HG02943 (cell line): Measurements from ENCODE around the gene TSC22D3.
"Not testable (repeated sequence)": the region's sequence is repeated elsewhere in the genome, so short reads cannot be mapped to it uniquely, and the experiment has no call there.

Experiments
- ATAC-seq: cut with Tn5 transposase; IDR thresholded peaks from one replicate; pipeline ENCODE4 v1.9.1; 2021; ENCODE audit warnings: mild to moderate bottlenecking, low read depth, moderate library complexity; ENCODE audit not compliant: unreplicated experiment

Gene TSC22D3

DNA sequence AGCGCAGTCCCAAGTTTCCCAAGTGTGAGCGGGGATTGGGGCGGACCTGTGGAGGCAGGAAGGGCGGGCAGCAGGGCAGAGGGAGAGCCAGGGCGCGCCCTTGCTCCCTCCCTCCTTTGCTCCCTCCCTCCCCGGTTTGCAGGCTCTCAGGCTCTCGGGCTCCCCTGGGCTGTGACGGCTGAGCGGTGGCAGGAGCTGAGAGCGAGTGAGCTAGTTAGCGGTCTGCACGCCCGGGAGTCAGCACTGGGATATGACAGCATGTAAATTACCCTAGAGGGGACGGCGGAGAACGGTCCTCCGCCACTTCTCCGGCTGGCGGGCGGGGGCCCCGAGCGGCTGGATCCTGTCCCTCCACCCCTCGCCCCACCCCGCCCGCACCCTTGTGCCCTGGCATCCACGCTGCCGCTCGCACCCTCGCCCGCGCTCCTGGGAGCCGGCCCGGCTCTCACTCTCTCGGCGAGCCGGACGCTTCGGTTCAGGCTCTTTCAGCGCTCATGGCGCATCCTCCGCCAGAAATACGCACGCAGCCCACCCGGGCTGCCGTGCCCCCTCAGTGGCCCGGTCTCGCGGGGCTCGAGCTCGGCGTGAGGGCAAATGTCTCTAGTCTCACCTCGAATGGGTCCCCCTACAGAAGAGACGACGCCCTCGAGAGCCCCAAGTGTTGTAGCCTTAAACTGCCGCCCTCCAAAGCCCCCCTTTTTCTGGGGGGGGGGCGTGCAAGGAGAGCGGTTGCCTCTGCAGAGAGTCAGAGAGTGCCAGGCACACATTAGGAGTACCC is at the start of gene TSC22D3:
Gene TSC22D3, minus strand, starts transcription at position 54 of the 778 bp plus-strand sequence. CDS start 368 bp downstream, outside the sequence.
- peak; percentile 64 for ATAC-seq

DNA sequence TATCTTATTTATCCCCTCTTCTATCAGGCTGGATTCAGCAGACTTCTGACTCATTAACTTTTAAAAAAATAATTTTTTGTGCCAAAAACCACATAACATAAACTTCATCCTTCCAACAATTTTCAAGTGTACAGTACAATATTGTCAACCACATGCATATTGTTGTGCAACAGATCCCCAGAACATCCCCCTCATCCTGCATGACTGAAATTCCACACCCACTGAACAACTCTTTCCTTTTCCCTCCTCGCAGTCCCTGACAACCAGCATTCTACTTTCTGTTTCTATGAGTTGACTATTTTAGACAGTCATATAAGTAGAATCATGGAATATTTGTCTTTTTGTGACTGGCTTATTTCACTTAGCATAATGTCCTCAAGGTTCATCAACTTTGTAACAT is 47.9 kb upstream of the TSC22D3 start:
- no peak for ATAC-seq

DNA sequence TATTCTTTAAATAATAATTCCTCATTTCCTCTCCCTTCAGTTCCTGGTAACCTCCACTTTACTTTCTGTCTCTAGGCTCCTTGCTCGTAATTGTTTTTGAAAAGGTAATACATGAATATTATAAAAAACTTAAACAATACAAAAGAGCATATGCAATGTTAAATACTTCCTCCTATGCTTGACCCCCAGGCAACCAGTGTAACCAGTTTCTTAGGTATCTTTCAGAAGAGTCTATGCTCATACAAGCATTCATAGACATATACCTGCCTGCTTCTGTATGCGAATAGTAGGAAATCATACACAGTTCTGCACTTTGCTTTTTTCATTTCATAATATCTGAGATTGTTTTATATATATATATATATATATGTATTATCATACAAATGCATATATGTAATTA is 47.5 kb upstream of the TSC22D3 start:
- ATAC-seq = no peak

DNA sequence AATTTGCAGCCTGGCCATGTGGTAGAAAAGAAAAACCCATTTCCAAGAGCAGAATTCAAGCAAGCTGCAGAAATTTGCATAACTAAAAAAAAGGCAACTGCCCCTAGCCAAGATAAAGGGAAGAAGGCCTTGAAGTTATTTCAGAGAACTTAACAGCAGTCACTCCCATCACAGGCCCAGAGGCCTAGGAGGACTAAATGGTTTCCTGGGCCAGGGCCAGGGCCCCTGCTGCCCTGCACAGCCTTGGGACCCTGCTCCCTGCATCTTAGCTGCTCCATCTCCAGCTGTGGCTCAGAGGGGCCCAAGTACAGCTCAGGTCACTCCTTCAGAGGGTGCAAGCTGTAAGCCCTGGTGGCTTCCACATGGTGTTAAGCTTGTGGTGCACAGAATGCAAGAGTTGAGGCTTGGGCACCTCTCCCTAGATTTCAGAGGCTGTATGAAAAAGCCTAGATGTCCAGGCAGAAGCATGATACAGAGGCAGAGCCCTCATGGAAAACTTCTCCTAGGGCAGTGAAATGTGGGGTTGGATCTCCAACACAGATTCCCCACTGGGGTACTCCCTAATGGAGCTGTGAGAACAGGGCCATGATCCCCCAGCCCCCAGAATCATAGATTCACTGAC is 43.4 kb upstream of the TSC22D3 start:
- ATAC-seq = no peak

DNA sequence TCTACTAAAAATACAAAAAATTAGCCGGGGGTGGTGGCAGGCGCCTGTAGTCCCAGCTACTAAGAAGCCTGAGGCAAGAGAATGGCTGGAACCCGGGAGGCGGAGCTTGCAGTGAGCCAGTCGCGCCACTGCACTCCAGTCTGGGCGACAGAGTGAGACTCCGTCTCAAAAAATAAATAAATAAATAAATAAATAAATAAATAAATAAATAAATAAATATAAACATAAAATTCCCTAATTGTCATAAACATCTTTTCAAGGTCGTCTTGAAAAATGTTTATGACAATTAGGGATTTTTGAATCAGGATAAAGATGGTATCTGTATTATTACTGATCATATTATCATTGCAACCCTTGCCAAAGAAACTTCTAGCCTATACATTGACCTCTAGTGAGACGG is 34.5 kb upstream of the TSC22D3 start:
- not testable (repeated sequence) for ATAC-seq

DNA sequence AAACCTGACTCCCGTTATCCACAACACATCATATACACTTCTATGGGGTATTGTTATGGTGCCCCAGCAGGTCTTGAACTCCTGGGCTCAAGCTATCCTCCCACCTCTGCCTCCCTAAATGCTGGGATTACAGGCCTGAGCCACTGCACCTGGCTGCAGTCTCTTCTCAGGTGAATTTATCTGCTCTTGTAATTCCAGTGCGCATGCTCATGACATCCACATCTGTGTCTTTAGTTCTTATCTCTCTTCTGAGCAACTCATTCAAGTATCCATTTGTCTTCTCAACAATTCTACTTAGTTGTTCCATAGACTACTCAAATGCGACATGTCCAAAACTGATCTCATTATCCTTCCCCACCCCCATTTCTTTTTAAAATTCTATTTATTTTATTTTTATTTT is 29.6 kb upstream of the TSC22D3 start:
- ATAC-seq = no peak

DNA sequence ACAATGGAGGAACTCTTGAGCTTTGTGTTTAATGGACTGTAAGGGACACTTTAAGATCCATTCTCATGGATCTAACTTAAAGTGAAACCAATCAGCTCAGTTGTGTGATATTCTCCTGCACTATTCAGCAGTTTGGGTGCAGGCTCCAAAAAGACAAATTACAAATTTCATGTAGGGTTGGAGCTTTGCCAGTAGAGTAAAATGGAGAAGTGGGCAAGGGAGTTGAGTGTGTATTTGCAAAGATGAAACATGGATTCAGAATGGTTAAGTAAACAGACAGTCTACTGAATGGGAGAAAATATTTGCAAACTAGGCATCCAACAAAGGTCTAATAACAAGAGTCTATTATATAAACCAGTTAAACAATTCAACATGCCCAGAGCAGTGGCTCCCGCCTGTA is 28.8 kb upstream of the TSC22D3 start:
- ATAC-seq = no peak

DNA sequence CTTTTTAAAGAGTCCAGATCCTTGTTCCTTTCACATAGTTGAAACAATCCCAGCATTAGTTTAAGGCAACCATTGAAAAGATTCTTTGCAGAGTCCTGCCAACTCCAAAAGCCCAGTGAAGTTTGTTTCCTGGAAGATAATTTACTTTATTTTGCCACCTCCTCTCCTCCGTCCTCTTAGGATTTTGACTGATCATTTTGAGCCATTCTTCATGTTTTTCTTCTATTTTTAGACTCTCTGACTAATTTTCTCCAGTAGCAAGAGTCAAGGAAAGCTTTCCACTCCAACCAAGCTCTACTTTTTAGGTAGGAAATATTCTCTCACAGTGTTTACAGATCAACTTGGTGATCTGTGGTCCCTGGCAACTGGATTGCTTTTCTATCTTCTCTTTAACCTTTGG is 12.2 kb upstream of the TSC22D3 start:
- ATAC-seq = no peak

DNA sequence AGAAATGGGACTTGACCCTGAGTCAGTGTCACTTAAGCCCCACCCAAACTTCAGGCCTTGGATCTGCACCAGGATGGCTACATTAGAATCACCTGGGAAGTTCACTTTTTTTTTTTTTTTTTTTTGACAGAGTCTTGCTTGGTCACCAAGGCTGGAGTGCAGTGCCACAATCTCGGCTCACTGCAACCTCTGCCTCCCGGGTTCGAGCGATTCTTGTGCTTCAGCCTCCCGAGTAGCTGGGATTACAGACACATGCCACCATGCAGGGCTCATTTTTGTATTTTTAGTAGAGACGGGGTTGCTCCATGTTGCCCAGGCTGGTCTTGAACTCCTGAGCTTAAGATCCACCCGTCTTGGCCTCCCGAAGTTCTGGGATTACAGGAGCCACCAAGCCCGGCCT is 4.9 kb upstream of the TSC22D3 start:
- ATAC-seq = no peak

DNA sequence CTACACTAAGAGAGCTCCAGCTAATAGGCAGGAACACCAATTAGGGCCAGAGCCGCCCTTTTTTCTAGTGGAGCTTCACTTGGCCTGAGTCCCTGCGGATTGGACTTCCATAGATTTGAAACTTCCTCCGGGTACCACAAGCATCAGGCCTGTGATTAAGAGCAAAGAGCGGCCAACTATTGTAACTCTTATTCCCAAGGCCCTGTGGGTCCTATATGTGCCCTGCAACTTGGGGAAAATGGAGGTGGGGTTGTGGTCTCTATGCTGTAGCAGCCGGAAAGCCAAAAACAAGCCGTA is 1.9 kb upstream of the TSC22D3 start, which contains the start of gene NCBP2L:
Gene NCBP2L, plus strand, starts transcription at position 198 of the 297 bp plus-strand sequence. CDS start 16,488 bp downstream, outside the sequence.
- no peak for ATAC-seq

DNA sequence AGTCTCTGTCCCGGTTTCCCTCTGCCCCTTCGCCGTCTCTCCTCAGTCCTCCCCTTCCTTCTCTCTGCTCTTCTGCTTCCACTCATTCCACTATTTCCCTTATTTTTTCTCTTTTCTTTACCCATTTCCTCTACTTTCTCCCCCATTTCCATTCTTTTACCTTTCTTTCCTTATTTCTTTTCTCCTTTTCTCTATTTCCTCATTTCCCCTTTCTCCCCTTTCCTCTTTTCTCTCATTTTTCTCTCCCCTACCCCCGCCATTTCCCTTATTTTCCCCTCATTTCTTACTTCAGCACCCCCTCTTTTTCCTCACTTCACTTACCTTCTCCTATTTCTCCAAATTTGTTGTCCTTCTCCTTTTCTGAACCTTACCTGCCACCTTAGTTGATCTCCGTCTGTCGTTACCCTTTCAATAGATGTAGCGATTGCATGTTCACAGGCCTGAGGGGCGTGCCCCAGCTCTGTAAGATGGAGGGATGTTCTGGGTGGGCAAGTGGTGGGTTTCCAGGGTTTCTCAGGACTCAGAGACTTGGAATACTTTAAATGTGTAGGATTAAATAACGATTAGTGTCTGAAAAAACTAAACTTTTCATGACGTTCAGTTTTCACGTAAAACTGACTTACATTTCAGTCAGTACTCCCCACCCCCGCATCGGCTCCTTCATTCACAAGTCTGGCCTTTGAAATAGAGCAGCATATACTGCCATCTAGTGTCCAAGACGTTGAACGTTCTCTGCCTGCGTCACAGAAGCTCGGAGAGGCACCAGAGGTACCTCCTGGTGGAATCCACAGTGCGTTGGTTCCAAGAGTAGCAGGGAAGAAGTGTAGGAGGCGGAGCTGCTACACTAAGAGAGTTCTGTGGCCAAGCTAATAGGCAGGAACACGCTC is 1.3 kb upstream of the TSC22D3 start:
- peak; percentile 76 for ATAC-seq

DNA sequence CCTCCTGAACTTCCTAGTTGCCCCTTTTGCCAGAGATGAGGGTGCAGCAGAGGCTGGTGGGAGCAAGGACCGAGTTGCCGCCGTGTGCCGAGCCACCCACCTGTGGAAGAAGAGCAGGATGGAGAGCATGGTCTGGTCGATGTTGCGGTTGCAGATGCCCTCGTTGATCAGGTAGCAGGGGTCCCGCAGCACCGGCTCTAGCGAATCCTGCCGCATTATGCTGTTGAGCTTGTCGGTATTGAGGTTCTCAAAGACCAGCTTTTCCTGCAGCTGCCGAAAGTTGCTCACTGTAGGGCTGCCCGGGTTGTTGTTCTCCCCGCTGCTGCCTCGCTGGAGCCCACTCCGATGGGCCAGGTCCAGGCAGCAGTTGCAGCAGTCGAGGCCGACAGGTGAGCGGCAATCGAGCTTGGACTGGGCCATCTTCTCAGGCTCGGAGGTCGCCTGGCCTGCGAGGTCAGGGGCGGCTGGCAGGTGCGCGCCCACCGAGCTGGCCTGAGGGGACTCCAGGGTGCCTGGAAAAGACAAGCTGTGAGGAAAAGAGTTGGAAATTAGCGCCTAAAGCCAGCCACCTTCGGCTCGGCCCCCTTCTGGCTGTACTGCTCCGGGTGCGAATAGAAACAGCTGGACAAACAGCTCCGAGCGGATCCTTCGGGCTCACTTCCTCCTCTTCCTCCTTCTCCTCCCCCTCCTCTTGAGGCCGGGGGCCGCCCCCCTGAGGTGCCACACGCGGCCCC is 420 bp downstream of the TSC22D3 start:
- peak; percentile 23 for ATAC-seq

DNA sequence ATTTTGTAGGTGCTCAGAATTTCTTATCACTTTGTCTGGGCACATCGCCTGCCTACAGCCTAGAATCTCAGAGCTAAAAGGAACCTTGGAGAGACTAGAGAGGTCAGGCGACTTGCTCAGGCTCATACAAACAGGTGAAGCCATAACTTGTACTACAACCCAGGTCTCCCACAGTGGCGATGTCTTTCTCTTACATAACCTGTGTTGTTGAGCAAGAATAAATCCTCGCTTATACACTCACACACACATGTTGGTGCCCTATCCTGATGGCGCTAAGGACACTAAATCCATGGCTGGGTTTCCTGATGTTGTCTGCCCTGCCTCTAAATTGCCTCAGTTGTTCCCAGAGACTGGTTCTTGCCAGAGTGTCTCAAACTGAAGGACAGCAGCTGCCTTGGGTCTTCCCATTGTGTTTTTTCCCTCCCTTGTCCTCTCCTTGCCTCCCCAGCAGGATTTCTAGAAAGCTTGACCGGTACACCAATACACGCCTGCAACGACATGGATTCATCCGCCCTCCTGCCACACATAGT is 1.6 kb downstream of the TSC22D3 start:
- no peak for ATAC-seq

DNA sequence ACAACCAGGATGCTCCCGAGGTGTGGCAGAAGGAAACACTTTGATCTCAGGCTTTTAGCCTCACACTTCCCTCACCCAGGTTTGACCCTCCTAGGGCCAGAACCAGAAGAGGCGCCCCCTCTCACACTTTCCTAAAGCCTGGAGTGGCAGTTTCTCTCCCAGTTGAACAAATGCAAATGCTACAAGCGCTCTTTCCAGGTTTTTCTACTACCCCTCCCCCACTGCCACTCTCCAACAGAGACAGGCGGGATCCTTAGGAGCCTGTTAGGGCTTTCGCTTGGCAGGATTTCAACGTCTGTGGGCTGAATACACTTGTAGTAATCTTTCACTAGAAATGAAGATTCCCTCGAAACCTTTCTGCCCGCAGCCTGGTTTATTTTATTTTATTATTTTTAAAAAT is 2.4 kb downstream of the TSC22D3 start:
- ATAC-seq = no peak

DNA sequence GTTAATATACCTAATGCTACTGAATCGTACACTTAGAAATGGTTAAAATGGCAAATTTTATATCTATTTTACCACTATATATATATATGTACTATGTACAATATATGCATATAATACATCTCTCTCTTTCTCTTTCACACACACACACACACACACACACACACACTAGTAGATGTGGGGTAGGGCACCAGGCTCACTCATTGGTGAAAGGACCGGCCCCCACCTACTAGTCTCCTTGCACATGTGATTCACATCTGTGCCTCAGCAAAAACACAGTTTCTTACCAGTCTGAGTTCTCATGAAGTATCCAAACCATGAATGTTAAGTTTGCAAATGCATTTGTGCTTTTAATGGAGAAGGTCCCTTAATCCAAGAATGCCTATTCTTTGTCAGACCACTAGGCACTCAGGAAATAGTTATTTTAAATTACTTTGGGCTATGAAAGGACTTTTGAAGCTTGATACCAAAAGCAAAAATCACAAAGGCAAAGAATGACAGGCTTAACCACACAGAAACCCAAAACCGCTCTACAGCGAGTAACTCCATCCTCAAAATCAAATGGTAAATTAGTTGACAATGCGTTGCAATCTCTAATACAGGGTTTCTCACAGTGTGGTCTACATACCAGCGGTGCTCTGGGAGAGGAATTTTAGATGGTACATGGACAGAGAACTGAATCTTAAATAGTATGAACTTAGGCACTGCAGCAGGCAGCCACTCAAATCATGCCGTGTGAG is 5.8 kb downstream of the TSC22D3 start:
- no peak for ATAC-seq

DNA sequence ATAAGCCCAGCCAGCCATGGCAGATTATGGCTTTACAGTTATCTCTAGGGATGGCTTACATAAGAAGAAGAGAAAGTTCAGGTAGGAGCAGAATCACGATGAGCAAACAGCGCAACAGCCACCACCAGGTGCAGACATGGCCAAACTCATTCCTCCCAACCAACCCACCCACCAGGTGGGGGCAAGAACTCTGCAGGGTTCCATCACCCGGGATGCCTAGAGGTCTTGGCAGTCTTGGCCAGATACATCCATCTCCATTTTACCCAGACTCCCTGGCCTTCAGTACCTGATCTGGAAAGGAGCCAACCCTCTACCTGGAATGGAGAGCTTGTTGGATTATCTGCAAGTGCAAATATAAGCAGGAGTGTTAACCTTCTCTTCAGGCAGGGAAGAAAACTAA is 7.5 kb downstream of the TSC22D3 start:
- ATAC-seq = no peak

DNA sequence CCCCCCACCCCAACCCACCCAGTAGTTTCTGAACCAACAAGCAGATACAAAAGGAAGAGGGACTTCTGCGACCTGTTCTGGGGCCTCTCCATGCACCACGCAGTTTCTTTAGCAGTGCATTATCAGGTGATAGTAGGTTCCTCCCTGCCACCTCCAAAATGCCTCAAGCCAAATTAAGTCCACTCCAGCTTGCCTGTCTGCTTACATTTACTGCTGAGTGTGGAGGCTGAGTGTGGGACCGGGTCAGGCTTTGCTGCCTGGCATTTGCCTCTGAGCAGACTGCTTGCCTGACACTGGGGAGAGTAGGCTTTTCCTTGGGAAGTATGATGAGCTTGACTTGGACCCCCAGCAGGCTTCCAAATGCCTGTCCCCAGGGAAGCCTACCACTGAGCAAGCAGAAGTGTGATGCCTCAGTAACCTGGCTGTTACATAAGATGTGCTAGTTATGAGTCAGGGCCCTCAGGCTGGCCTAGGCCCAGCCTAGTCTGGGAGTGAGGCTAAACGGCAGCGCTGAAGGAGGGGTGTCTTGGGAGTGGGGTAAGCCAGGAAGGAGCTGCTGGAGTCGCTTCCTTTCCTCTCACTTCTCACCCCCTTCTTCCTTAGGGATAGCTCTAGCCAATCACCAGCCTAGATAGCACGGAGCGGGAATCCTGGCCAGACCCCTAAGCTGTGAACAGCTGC is 9.0 kb downstream of the TSC22D3 start:
- ATAC-seq = no peak

DNA sequence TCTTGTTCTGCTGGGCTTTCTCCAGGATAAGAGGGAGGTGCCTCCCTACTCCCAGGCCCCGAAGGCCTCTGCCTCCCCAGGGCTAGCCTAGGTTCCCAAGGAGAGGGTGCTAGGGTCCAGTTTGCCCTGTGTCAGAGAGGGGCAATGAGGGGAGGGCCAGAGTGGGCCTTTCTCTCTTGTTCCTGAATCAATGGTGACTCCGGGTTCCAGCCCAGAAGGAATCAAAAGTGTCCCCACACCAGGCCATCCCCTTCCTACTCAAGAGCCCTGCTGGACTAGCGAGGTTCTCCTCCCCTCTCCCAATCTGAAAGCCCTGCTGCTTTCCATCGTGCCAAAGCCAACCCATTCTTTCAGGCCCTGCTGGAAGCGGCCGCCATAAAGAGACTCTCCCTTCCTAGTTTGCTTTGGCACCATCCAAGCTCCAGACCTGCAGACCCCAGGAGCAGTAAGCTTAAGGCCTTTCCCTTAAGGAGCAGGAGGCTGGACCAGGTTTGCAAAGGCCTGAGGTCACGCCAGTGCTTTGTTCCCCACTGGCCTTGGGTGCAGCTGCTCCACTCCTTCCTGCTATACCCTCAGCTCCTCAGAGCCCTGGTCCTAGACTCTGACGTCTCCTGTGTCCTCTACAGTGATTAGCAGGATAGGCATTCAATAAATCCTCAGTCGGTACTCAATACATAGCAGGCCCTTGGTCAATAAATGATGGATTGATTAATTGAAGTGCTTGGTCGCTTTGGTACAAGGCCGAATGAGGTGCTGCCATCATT is 10.6 kb downstream of the TSC22D3 start:
- no peak for ATAC-seq
